PC-3 (cell line): Measurements from ENCODE around the gene SMTNL1.

Source experiments
- EZH2phosphoT487 ChIP-seq: fragments of 300-600 bp; sonication (generic); IDR thresholded peaks from 2 replicates; pipeline ENCODE4 v1.6.1; 2018; ENCODE audit warnings: mild to moderate bottlenecking, antibody characterized with exemption, low read length, borderline replicate concordance
- TF ChIP-seq, protein P1 (sequence below): fragments of 300-600 bp; sonication (generic); conservative IDR thresholded peaks from 2 replicates; pipeline ENCODE4 v1.5.1; 2017; ENCODE audit warnings: antibody characterized with exemption, low read depth, mild to moderate bottlenecking, low read length

DNA sequence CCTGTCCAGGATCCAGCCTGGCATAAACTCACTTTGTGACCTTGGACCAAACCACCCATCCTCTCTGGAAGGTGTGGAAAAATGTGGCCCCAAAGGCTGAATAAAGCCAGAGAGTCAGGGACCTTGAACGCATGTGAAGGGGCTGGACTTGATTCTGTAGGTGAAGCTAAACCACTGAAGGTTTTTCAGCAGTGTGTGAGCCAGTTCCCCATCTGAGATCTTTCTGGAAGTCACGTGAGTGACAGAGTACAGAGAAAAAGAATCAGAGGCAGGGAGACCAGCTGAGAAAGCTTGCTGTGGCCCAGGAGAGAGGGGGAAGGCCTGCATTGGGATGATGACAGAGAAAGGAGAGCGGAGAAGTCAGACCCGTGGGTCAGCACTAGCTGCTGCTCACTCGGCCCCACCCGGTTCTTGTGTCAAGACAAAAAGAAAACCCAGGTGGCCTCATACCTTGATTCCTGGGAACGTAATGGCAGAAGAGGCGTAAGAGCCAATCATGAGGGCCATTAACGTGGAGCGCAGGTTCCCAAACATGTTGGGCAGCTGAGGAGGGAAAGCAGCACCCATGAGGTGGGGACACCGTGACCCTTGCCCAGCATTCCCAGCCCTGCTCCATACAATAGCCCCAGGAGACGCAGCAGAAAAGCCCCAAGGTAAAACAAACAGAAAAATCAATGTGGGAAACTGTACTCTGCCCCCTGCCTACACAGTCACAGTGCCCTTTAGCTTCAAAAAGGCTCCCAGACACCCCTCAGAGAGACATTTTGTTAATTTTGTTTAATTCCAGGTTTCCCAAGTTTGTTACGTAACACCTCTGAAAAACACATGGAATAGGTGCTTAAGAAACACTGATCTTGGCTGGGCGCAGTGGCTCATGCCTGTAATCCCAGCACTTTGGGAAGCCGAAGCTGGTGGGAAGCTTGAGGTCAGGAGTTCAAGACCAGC is 39.8 kb upstream of the SMTNL1 start:
- no peak for TF ChIP-seq EZH2phosphoT487
- TF ChIP-seq, protein P1, sequence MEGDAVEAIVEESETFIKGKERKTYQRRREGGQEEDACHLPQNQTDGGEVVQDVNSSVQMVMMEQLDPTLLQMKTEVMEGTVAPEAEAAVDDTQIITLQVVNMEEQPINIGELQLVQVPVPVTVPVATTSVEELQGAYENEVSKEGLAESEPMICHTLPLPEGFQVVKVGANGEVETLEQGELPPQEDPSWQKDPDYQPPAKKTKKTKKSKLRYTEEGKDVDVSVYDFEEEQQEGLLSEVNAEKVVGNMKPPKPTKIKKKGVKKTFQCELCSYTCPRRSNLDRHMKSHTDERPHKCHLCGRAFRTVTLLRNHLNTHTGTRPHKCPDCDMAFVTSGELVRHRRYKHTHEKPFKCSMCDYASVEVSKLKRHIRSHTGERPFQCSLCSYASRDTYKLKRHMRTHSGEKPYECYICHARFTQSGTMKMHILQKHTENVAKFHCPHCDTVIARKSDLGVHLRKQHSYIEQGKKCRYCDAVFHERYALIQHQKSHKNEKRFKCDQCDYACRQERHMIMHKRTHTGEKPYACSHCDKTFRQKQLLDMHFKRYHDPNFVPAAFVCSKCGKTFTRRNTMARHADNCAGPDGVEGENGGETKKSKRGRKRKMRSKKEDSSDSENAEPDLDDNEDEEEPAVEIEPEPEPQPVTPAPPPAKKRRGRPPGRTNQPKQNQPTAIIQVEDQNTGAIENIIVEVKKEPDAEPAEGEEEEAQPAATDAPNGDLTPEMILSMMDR = no peak
